GM18502 (cell line): ENCODE results near the gene DENND1B.
A peak's percentile ranks its signal among the peaks of the same experiment; 100 is the strongest.

Experiments
- ATAC-seq: cut with Tn5 transposase; IDR thresholded peaks from one replicate; pipeline ENCODE4 v1.9.1; 2021; ENCODE audit warnings: mild to moderate bottlenecking; ENCODE audit not compliant: unreplicated experiment, poor library complexity

The DENND1B gene

DNA sequence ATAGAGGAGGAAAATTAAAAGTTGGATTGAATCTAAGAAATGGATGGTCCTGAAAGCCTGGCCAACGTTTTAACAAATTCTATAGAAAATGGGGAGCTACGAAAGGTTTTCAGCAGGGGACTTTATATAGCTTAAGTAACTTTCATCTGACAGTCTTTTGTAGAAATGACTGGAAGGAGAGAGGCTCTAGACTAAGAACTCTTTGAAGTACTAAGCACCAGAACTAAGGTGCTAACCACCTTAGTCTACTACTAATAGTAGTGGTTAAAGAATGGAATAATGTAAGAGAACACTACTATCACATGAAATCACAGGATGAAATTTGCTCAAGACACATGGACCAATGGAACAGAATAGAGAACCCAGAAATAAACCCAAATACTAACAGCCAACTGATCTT lies 126.1 kb downstream of the DENND1B start:
- ATAC-seq = no peak

DNA sequence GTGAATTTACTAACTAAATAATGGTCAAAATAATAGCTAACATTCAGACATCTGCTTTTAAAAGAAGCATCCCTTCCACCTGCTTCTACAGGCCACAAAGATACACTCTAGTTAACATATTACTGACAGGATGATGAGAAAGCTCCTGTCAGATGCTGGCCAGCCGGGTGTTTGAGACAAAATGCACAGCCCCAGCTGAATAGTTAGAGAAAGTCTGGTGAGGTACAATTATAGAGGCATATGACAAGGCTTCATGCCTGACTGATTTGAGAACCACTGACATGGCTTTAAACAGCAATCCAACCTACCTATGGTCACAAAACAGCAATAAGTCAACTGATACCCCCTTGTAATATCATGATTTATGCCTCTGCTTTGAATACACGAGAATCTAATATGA lies 137.0 kb downstream of the DENND1B start:
- no peak for ATAC-seq

DNA sequence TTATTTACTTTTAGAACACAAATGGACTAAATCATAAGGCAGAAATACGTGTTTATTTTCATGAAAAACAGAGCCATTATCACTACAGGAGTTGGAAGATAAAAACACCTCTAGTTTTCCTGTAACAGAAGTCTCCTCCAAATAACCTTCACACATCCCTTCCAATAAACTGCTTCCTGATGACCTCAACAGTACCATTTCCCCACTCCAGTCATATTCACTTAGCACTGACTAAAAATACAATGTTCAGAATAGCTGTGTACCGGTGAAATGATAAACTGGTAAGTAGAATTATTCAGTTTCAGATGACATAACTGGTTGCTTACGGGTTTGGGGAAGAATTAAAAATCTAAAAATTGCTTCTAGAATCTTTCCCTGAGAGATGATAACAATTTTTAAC lies 137.9 kb downstream of the DENND1B start:
- ATAC-seq = no peak

DNA sequence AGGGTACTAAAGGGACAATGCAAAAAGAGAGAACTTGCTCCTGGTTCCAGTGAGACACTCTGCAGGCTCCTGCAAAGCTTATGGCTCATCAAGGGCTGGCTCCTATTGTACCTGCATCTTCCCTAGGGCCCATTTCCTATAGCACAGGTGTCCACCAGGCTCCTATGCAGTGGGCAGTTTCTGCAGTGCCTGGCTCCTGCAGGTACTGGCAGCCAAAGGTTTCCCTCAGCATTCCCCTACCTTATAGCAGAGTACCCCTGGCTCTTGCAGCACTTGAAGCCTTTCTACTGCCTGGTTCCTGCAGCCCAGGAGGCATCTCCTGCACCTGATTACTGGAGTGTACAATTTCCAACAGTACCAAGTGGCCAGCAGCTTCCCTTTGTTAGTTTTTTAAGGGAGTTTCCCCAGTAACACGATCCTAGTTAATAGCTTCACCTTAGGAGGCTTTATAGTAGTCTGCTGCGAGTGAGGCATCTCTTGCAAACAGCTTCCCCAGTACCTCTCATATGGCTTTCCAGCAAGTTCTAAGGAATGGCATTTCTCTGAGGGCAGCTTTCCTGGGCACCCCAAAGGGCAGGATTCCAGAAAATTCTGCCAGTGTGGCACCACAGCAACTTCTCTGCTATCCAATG lies 141.7 kb downstream of the DENND1B start:
- ATAC-seq = no peak

DNA sequence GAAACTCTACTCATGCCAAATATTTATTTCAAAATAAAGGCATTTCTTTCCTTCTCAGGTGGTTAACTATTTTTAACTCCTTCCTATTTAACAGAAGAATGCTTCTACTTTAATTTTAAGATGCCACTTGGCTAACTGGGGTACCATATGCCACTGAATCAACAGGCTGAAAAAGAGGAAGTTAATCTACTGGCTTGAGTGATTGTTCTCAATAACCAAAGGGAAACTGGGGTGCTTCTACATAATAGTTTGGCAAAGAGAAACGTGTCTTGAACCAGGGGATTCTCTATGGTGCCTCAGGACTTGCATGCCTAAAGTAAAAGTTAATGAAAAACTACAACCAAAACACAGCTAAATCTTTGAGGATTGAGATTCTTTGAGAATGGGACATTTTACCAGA lies 142.6 kb downstream of the DENND1B start:
- ATAC-seq = peak; percentile 65

DNA sequence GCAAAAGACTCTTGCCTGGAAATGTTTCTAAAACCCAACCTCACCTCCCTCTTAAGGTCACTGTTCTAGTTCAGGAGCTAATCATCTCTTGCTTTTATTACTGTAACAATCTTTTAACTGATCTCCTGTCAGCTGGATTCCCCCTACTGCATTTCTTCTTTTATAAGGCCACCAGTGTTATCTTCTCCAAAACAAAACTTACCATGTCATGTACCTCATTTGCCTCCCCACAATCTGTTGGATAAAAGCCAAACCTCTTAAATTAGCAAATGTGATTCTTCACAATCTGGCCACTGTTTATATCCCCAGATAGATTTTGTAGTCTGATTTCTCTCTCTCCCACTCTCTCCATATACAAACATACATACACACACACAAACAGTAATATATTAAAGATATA lies 143.3 kb downstream of the DENND1B start:
- ATAC-seq = no peak

DNA sequence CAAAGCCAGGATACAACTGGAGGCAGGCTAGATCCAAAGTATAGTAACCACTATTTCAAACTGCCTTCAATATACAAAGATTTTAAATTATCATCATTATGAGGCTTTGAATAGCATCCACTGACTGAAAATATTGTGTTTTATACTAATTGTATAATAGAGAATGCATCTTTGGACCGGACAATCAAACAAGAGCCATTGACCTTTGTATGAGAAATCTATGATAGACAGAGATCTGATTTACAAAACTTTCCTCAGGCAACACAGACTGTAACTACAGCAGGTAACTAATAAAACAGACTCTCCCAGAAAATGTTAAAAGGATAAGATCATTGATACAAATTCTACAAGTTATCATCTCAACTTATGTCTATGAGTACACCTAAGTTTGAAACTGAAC lies 152.9 kb downstream of the DENND1B start:
- ATAC-seq = no peak

DNA sequence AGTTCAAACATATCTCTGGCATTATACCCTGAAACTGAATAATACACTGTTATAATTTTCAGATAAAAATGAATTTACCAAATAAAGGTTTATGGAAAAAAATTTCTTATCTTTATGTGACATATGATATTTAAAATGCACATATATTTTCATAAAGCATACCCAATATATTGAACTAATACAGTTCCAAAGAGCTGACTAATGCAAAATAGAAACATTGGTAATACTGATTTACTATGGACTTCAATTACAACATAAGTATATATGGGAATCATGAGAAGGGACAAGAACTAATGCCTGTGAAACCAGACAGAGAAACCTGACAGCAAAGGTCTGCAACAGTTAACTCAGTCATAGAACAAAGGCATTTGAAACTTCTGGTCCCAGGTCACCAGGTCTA lies 153.5 kb downstream of the DENND1B start:
- ATAC-seq = no peak

DNA sequence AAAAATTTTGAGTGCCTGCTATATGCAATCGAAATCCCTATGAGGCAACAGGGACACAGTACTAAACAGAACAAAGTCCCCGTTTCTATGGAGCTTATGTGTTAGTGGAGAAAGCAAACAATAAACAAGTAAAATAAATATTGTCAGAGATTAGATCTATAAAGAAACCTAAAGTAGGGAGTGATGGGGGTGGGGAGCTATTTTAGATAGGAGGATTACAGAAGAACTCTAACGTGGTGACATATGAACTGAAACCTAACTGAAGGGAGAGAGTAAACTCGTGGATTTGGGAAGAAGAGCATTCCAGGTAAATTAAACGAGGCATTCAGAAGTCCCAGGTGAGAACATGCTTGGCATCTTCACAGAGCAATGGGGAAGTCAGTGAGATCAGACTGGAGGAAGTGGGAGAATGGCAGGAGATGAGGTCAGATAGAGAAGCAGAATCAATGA lies 154.5 kb downstream of the DENND1B start:
- no peak for ATAC-seq

DNA sequence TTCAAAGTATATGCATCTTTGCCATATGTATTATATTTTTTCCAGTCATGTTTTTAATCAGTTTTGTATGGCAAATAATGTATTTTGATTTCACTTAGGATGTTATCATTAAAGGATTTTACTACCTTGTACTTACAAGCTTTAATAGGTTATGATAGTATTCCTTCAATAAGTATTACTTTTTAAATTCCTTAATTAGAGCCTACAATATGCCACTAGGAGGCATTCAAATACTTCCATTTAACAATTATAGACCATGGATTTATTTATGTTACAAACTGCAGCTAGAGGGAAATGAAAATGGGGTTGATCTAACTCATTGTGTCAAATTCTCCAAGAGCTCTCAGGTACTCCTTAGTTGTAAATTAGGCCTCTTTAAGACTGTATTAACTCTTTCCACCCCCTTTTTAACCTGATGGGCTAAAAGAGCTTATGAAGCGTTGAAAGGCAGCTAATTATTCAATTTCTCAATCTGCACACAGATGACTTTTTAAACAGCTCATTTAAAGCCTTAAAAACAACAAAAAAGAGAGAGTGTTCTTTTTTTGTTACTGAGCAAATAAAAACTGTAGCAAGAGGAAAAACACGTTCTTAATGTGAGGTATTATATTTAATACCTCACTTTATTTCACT lies 156.2 kb downstream of the DENND1B start:
- no peak for ATAC-seq

DNA sequence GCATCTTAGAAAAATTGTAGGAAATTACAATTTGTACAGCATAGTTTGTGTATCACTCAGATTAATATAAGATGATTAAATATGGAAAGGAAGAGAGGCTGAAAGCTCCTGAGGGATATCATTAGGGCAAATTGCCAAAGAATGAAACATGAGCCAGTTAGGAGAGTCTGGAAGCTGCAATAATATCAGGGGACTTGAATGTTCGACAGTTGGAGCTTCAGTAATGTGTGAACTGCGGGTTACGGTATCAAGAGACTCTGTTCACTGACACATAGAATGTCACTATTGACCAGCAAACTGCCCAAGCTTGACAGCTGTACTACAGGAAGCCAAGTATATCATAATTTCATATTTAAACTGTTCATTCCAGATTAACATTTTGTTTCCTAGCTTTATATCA lies 157.2 kb downstream of the DENND1B start:
- ATAC-seq = no peak

DNA sequence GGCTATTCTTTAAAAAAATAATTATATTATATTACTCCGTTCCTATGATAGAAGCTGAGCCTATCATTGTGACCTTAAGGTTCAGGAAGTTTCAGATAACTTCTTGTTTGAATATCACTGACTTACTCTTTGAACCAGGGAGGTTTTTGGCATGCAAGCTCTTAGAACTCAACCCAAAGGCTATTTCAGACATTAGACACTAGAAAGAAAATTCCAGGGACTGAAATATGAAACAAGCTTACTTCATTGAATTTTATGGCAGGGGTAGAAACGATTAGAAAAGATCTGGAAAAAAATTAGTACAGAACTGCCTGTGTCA lies 159.6 kb downstream of the DENND1B start:
- ATAC-seq = no peak

DNA sequence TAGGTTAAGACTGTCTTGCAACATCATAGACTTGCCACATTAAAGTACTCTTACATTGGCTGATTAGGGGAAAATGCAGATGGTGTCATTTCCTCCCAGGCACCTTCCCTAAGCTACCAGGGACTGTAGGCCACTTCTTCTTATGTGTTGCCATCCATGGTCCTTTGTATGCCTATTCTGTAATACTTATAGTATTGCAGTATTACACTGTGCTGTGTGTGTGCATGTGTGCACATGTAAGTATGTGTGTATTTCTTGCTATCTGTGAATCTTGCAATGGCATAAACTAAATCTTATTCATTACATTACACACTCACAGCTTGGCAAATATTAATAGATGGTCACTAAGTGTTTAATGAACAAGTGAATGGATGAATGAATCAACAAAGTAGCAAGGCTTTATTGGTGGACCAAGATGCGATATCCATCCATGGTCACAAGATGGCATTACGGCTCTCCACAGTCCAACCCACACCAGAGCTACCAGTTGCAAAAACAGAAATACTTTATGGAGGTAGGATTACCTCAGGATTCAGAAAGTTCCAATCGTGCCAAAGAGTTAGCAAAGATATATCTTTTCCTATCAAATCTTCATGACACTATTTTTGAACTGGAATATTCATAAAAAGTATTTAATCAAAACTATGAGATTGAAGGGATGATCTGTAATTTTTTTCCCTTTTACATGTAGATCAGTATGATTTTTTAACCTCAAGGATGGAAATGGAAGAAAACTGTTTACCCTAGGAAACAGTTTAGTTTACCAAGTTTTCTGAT lies 160.2 kb downstream of the DENND1B start:
- peak; percentile 85 for ATAC-seq

DNA sequence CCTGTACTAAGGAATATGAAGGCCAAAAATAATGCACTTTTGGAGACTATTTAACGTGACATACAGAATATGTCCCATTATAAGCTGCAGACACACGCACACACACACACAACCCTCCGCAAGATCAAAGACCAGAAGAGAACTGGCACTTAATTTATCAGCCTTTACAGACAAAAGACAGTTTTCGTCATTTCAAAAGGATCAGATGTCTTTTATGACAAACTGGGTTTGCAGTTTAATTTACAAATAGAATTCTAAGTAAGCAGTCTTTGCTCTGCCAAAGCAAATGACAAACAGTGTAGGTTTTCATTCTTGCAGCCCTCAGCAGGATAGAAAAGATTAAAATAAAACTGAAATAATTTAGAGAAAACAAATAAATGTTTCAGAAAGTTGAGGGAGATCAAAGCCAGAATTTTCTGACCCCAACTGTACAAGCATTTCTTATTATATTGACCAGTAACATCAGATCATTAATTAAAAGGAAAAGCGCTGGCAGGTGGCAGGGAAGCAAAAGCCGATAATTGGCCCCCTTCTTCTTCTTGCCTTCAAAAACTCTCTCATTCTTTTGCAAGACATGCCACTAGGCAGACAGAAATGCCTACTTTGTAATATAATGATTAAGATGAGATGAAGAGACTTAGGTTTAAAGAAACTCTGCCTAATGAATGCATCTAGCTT lies 169.0 kb downstream of the DENND1B start:
- no peak for ATAC-seq

DNA sequence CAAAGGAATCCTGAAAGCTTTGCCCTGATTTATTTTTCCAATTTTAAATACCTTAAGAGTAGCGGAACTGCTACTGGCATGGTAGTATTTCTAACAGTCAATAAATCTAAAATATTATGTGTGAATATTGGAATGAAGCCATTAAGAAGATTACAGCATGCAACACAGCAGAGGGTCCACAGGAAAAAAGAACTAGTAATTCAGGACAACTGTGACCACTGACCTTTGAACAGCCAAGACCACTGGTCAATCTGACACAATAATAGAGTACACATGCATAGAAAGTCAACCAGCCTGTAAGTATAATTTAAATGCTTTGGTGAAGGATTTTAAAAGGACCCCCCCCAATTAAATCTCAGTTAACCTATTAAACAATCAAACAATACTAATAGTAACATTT lies 171.0 kb downstream of the DENND1B start:
- ATAC-seq = no peak

DNA sequence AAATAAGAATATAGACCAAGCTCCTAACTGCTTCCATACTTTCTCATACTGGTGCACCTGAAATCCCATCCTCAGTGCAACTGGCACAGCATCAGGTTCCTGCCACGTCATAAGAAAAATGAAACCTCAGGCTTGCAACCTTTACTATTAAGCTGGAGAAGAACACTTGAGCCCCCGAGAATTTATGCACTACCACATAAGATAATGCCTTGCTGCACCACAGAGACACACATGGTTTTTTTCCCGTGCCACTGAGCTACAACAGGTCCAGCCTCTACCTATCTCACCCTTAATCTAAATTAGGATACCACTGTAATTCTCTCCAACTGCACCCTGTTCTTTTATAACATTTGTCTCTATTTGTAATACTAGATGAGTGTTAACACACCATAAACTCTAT lies 174.5 kb downstream of the DENND1B start:
- no peak for ATAC-seq

DNA sequence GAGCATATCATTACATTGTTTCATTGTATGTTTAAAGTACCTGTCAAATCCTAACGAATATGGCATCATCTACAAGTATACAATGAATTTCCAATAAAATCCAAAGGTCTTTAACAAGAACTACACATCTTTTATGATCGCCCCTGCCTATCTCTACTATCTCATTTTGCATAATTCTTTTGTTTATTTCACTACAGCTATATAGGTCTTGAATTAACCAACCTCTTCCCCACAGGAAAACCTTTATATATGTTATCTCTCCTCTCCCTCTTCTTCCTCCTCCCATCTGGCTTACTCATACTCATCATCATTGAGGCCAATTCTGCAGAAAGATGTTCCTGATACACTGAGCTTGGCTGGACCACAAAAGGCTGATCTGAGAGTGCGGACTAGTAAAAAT lies 175.5 kb downstream of the DENND1B start:
- no peak for ATAC-seq

DNA sequence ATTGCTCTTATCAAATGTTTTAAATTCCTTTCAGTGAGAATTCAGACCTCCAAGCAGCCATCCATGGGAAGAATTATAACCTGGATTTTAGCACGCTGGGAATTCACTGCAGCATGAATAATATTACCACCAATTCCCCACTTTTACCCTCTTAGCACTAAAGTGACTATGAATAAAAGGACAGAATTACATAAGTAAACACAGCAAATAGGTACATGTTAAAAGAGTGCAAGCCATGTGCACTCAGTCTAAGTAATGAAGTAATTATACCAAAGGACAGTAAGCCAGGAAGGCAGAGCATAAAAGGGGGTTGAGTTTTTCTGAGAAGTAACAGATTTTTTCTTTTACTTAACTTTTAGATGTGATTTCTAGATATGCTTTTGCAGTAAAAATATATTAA lies 176.3 kb downstream of the DENND1B start:
- no peak for ATAC-seq

DNA sequence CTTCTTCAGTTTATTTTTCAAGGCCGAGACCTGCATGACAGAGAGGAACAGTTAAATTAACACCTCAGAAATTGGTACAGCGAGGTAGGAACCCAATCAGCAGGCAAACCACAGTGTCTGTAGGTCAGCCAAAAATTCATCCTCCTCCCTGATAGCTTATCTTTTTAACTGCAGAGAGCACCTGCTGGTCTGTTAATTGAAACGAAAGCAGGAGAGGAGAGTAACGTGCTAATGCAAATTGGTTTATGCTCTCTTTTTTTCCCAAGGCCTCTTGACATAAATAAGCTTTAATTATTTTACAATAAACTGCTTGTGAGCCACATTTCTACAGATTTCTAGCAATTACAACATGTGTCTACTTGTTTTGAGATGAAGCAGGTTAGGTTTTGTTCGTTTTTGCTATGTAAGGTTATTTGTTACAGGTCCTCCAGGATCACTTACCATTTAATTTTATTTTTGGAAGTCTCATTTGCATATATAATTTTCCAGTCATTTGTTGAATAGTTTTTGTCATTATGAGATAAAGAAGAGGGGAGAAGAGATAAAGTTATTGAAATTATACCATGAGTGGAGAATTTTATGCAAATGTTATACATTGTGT lies 179.9 kb downstream of the DENND1B start:
- ATAC-seq = no peak

DNA sequence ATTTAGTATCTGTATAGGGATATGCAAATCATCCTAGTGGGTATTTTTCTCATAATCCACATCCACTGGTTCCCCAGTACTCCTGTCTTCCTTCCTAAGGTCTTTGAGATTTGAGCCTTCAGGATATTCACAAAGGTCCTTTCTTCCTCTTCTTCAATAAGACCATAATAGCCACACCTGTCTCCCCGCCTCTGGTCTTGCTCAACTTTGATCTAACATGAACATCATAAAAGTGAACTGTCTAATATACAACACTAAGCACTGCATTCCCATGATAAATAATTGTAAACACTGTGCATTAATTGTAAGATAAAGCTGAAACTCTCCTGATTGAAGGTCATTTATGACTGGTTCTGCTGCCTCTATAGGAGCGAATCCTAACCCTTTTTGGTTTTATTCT lies 184.6 kb downstream of the DENND1B start:
- ATAC-seq = no peak

DNA sequence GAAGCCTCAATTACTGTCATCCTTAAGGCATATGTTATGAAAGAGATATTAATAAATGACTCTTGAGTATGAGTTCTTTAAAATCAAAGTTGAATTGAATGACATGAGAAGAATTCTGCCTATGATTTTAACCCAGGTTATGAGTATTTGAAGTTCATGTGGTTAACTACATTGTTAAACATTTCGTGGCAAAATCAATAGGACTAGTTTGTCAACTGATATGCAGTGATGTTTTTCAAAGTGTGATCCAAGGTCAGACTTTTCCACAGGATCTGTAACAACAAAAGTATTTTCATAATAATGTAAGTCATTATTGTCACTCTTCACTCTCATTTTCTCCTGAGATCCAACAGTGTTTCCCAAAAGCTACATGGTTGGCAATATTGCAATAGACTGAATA lies 189.5 kb downstream of the DENND1B start:
- ATAC-seq = no peak
